Activated CD8-positive, alpha-beta memory T cell treated with anti-CD3 and anti-CD28 coated beads for 36 hours (primary cell): ENCODE results near the gene DKK3. TPM values are rescaled to one million over a fixed set of nuclear protein-coding genes. Genes with fewer than 3 reads are reported as not detected.
"Not testable (repeated sequence)": the region's sequence is repeated elsewhere in the genome, so short reads cannot be mapped to it uniquely, and the experiment has no call there.

Experiments used
- CTCF ChIA-PET: fragments of 350-600 bp; sonication (Branson Sonifier 250); formaldehyde crosslinking; loops from one replicate; lab custom pipeline; 2021; ENCODE audit warnings: antibody characterized with exemption; lab: Charles Lee
- POLR2A ChIA-PET: fragments of 350-600 bp; sonication (Branson Sonifier 250); formaldehyde crosslinking; loops from one replicate; lab custom pipeline; 2021; ENCODE audit warnings: antibody characterized with exemption; lab: Charles Lee
- total RNA-seq, 2 experiments: library from RNA; stranded (reverse); gene quantifications; one replicate each; pipeline ENCODE4 v1.2.3, GENCODE V29; 2021

The DKK3 gene
- total RNA-seq, 2 experiments from 2014 or later, result 0.17 to 0.23 TPM

- ChIA-PET CTCF (interaction anchor here (1.7 to 6.9 kb wide), 2 partner anchors 238 to 247 kb away, joined by 4 to 103 read pairs; no protein-coding TSS in a partner anchor), POLR2A (no interaction called here)
Measured at GRCh38 chr11:12042215-12042676, 33.8 kb upstream of the DKK3 start.

- POLR2A ChIA-PET, result not testable (repeated sequence)
- CTCF ChIA-PET, result interaction anchor here (0.6 to 1.7 kb wide), 3 partner anchors 8 to 248 kb away, joined by 3 to 4 read pairs (median 4); no protein-coding TSS in a partner anchor
Measured at GRCh38 chr11:12040719-12041118, 32.3 kb upstream of the DKK3 start.

GRCh38 chr11:12032968-12033367, 24.5 kb upstream of the DKK3 start:
- CTCF ChIA-PET, result no interaction called here
- POLR2A ChIA-PET, result no interaction called here

GRCh38 chr11:12031856-12032544, 23.6 kb upstream of the DKK3 start:
- POLR2A ChIA-PET, result no interaction called here

GRCh38 chr11:12029738-12030363, 21.4 kb upstream of the DKK3 start:
- POLR2A ChIA-PET, result no interaction called here

More at GRCh38 chr11:12031856-12032544, 23.6 kb upstream of the DKK3 start:
- CTCF ChIA-PET, result no interaction called here

GRCh38 chr11:12029119-12029518, 20.7 kb upstream of the DKK3 start:
- ChIA-PET CTCF (no interaction called here), POLR2A (no interaction called here)

More at GRCh38 chr11:12029738-12030363, 21.4 kb upstream of the DKK3 start:
- CTCF ChIA-PET, result no interaction called here

GRCh38 chr11:12028303-12028702, 19.9 kb upstream of the DKK3 start:
- ChIA-PET POLR2A (no interaction called here), CTCF (no interaction called here)

- POLR2A ChIA-PET, result no interaction called here
- CTCF ChIA-PET, result no interaction called here
Measured at GRCh38 chr11:12026331-12027211, 18.1 kb upstream of the DKK3 start.

GRCh38 chr11:12024254-12024926, 16.0 kb upstream of the DKK3 start:
- ChIA-PET POLR2A (no interaction called here), CTCF (no interaction called here)

- ChIA-PET POLR2A (no interaction called here), CTCF (interaction anchor here (1.5 kb wide), 1 partner anchor 335 kb away, joined by 3 read pairs; no protein-coding TSS in a partner anchor)
Measured at GRCh38 chr11:12023015-12023414, 14.6 kb upstream of the DKK3 start.

- ChIA-PET CTCF (no interaction called here), POLR2A (no interaction called here)
Measured at GRCh38 chr11:12020546-12020945, 12.1 kb upstream of the DKK3 start.

- CTCF ChIA-PET, result no interaction called here
Measured at GRCh38 chr11:12019866-12020416, 11.5 kb upstream of the DKK3 start.

GRCh38 chr11:12019337-12019736, 10.9 kb upstream of the DKK3 start:
- POLR2A ChIA-PET, result no interaction called here
- CTCF ChIA-PET, result no interaction called here

More at GRCh38 chr11:12019866-12020416, 11.5 kb upstream of the DKK3 start:
- POLR2A ChIA-PET, result no interaction called here

- ChIA-PET CTCF (no interaction called here), POLR2A (no interaction called here)
Measured at GRCh38 chr11:12017865-12018453, 9.5 kb upstream of the DKK3 start.

GRCh38 chr11:12017243-12017678, 8.8 kb upstream of the DKK3 start:
- POLR2A ChIA-PET, result no interaction called here
- CTCF ChIA-PET, result no interaction called here

GRCh38 chr11:12016246-12016645, 7.8 kb upstream of the DKK3 start:
- POLR2A ChIA-PET, result no interaction called here

GRCh38 chr11:12015486-12015885, 7.1 kb upstream of the DKK3 start:
- POLR2A ChIA-PET, result no interaction called here
- CTCF ChIA-PET, result no interaction called here

More at GRCh38 chr11:12016246-12016645, 7.8 kb upstream of the DKK3 start:
- CTCF ChIA-PET, result no interaction called here

GRCh38 chr11:12013781-12014180, 5.4 kb upstream of the DKK3 start:
- POLR2A ChIA-PET, result no interaction called here

More at GRCh38 chr11:12013781-12014180, 5.4 kb upstream of the DKK3 start:
- CTCF ChIA-PET, result no interaction called here
